HepG2 (cell line): ENCODE data around the gene ESYT3. TPM values are rescaled to one million over a fixed set of nuclear protein-coding genes. Genes with fewer than 3 reads are reported as not detected.
A peak's percentile ranks its signal among the peaks of the same experiment; 100 is the strongest.
"Not testable (repeated sequence)": the region's sequence is repeated elsewhere in the genome, so short reads cannot be mapped to it uniquely, and the experiment has no call there.

Experiments used
- ATAC-seq: fragments of 200-7000 bp; cut with Tn5 transposase; 3 replicates; pipeline ENCODE4 v1.9.1; 2020; ENCODE audit warnings: mild to moderate bottlenecking, moderate library complexity
- BruUV-seq: library from RNA; stranded (reverse); fragments of 400-500 nt; replicated peaks from 2 replicates; lab custom pipeline; 2021; lab: Mats Ljungman, UMichigan
- CTCF ChIA-PET: fragments of 300-600 bp; formaldehyde crosslinking; extraction: SDS; loops from one replicate; lab custom pipeline; 2021; ENCODE audit warnings: low total read pairs, inconsistent platforms, low intra/inter-chr PET ratio; lab: Yijun Ruan, JAX
- POLR2A ChIA-PET: fragments of 350-600 bp; sonication (Branson Sonifier 250); formaldehyde crosslinking; loops from one replicate; lab custom pipeline; 2020; ENCODE audit warnings: antibody characterized with exemption, inconsistent platforms; lab: Yijun Ruan, JAX
- DNase-seq: peaks from one replicate; pipeline ENCODE4 v3.0.0-alpha.2; 2015; ENCODE audit warnings: low spot score
- FAIRE-seq: peaks from 3 replicates; lab custom pipeline; 2011; peaks lifted over from hg19 to GRCh38; lab: Jason Lieb, UNC
- H2AFZ ChIP-seq: one replicate; pipeline ENCODE4 v1.6.1; 2011; ENCODE audit warnings: low read length, inconsistent platforms
- H3K27ac ChIP-seq: fragments of 300-600 bp; 3 replicates; pipeline ENCODE4 v1.8.0; 2011; ENCODE audit warnings: mixed run types, mild to moderate bottlenecking, mixed read lengths, low read length, inconsistent platforms; ENCODE audit not compliant: insufficient read depth; ENCODE audit errors: extremely low read length
- H3K27me3 ChIP-seq, 2 experiments: fragments of 200-600 bp in 1 of 2; 2 replicates in 1 of 2; 3 replicates in 1 of 2; pipeline versions ENCODE4 v1.6.0 to v1.8.0; 2011; ENCODE audit warnings: low read length in 2 of 2, mild to moderate bottlenecking in 2 of 2, moderate library complexity in 2 of 2, inconsistent platforms in 1 of 2; ENCODE audit not compliant: insufficient read depth in 2 of 2, control insufficient read depth in 1 of 2
- H3K36me3 ChIP-seq, 2 experiments: fragments of 200-600 bp in 1 of 2; replicated peaks in 1 of 2; 2 replicates in 1 of 2; 3 replicates in 1 of 2; pipeline versions ENCODE4 v1.5.1 to v1.8.0; 2011; ENCODE audit warnings: low read length in 2 of 2, inconsistent platforms in 1 of 2; ENCODE audit not compliant: insufficient read depth in 2 of 2, control insufficient read depth in 1 of 2
- H3K4me1 ChIP-seq: 2 replicates; pipeline ENCODE4 v1.5.1; 2012; ENCODE audit warnings: low read length, inconsistent platforms; ENCODE audit not compliant: insufficient read depth
- H3K4me2 ChIP-seq: 2 replicates; pipeline ENCODE4 v1.6.0; 2011; ENCODE audit warnings: low read depth, low read length, inconsistent platforms
- H3K4me3 ChIP-seq, 3 experiments: fragments of 200-600 bp in 1 of 3; sonication (generic), shearing (Covaris generic) in 1 of 3; replicated peaks in 1 of 3; 2 replicates each; pipeline ENCODE4 v1.5.1; 2011 to 2016; ENCODE audit warnings: low read length in 3 of 3, inconsistent platforms in 2 of 3, low read depth in 2 of 3, mild to moderate bottlenecking in 2 of 3, control low read depth in 1 of 3, mixed read lengths in 1 of 3; ENCODE audit not compliant: insufficient read depth in 1 of 3
- H3K79me2 ChIP-seq: one replicate; pipeline ENCODE4 v1.6.1; 2011; ENCODE audit warnings: low read length, inconsistent platforms; ENCODE audit not compliant: insufficient read depth
- H3K9ac ChIP-seq: 2 replicates; pipeline ENCODE4 v1.6.0; 2011; ENCODE audit warnings: mild to moderate bottlenecking, low read depth, low read length, inconsistent platforms; ENCODE audit not compliant: insufficient read depth
- H3K9me3 ChIP-seq: 2 replicates; pipeline ENCODE4 v1.5.1; 2012; ENCODE audit warnings: mild to moderate bottlenecking, low read length
- H4K20me1 ChIP-seq: 2 replicates; pipeline ENCODE4 v1.6.0; 2011; ENCODE audit warnings: inconsistent platforms, mild to moderate bottlenecking, low read length, moderate library complexity; ENCODE audit not compliant: insufficient read depth
- CEBPB ChIP-seq: IDR thresholded peaks from 2 replicates; pipeline ENCODE4 v1.6.1; 2011; ENCODE audit warnings: low read depth, low read length, improper control_type of control experiment, borderline replicate concordance
- DR1 ChIP-seq: sonication (generic); formaldehyde crosslinking; IDR thresholded peaks from 2 replicates; pipeline ENCODE4 v1.8.0; 2021; ENCODE audit warnings: mild to moderate bottlenecking, missing genetic modification reagents, inconsistent platforms
- MTF2 ChIP-seq: sonication (generic); formaldehyde crosslinking; IDR thresholded peaks from 2 replicates; pipeline ENCODE4 v1.5.0; 2020; ENCODE audit warnings: missing genetic modification reagents, borderline replicate concordance
- ONECUT2 ChIP-seq: sonication (generic); formaldehyde crosslinking; IDR thresholded peaks from 2 replicates; pipeline ENCODE4 v1.4.0; 2020; ENCODE audit warnings: missing genetic modification reagents
- RAD21 ChIP-seq: fragments of 450-650 bp; formaldehyde crosslinking; IDR thresholded peaks from 2 replicates; pipeline ENCODE4 v1.5.0; 2020; ENCODE audit warnings: mild to moderate bottlenecking
- SMC3 ChIP-seq: IDR thresholded peaks from 2 replicates; pipeline ENCODE4 v1.6.1; 2011; ENCODE audit warnings: low read length, improper control_type of control experiment
- STAG1 ChIP-seq: sonication (generic); formaldehyde crosslinking; IDR thresholded peaks from 2 replicates; pipeline ENCODE4 v1.4.0; 2020; ENCODE audit warnings: missing genetic modification reagents
- ZC3H4 ChIP-seq: sonication (generic); formaldehyde crosslinking; IDR thresholded peaks from 2 replicates; pipeline ENCODE4 v1.4.0; 2020; ENCODE audit warnings: missing genetic modification reagents, borderline replicate concordance
- ZNF333 ChIP-seq: sonication (generic); formaldehyde crosslinking; IDR thresholded peaks from 2 replicates; pipeline ENCODE4 v1.4.0; 2020; ENCODE audit warnings: mild to moderate bottlenecking, missing genetic modification reagents, borderline replicate concordance
- ZNF496 ChIP-seq: sonication (generic); formaldehyde crosslinking; IDR thresholded peaks from 2 replicates; pipeline ENCODE4 v1.8.1; 2023; ENCODE audit warnings: mild to moderate bottlenecking, moderate library complexity, missing genetic modification reagents; ENCODE audit not compliant: insufficient replicate concordance
- ZNF558 ChIP-seq: sonication (generic); formaldehyde crosslinking; IDR thresholded peaks from 2 replicates; pipeline ENCODE4 v1.9.0; 2022; ENCODE audit warnings: mild to moderate bottlenecking, missing genetic modification reagents, borderline replicate concordance
- ZNF792 ChIP-seq: IDR thresholded peaks from 2 replicates; pipeline ENCODE4 v1.6.1; 2016
- whole genome bisulfite sequencing: methylation state at CpG from one replicate; pipeline ENCODE4 v1.1.6; 2017; ENCODE audit warnings: low lambda C conversion rate; 5-methylcytosine and 5-hydroxymethylcytosine counted together
- in situ Hi-C: cut with HindIII; loops from 2 replicates; pipeline ENCODE4 v1.10.0; 2017; ENCODE audit warnings: low pct_unique_long_range_greater_than_20kb; ENCODE audit not compliant: extremely low pct_ligation_motif_present
- intact Hi-C: fragments of 100-400 bp; cut with micrococcal nuclease; formaldehyde crosslinking; loops from one replicate; pipeline ENCODE4 v1.10.0; 2022; ENCODE audit not compliant: unreplicated experiment
- polyA plus RNA-seq, 8 experiments: library from polyadenylated mRNA; depleted of rRNA in 3 of 8; stranded (reverse) in 7 of 8; unstranded in 1 of 8; fragments of >200 nt; fragmentation: Illumina TruSeq in 4 of 8; extraction: Trizol in 4 of 8; gene quantifications; 2 replicates each; pipeline versions ENCODE4 v1.2.1 to v1.2.3, GENCODE V29; 2011 to 2016; ENCODE audit warnings: low read depth in 4 of 8, missing spikeins in 1 of 8, mixed read lengths in 1 of 8; ENCODE audit not compliant: insufficient read depth in 1 of 8
- total RNA-seq, 5 experiments: library from RNA; depleted of rRNA; stranded (reverse); fragments of >200 nt; fragmentation: Illumina TruSeq; extraction: Trizol; gene quantifications; 2 replicates each; pipeline ENCODE4 v1.2.3, GENCODE V29; 2016; ENCODE audit warnings: low read depth in 1 of 5
- TF ChIP-seq, protein P1 (sequence below): sonication (generic); formaldehyde crosslinking; IDR thresholded peaks from 2 replicates; pipeline ENCODE4 v1.5.0; 2020; ENCODE audit warnings: mild to moderate bottlenecking, missing genetic modification reagents, moderate library complexity
- TF ChIP-seq, protein P2 (sequence below): sonication (generic); formaldehyde crosslinking; IDR thresholded peaks from 2 replicates; pipeline ENCODE4 v1.4.0; 2020; ENCODE audit warnings: missing genetic modification reagents

The ESYT3 gene
- total and polyA plus RNA-seq, 2 of the 13 experiments (the other 11 are each of a cell fraction or from before 2014, with no cell fraction given) = 1.5 to 4.1 TPM

DNA sequence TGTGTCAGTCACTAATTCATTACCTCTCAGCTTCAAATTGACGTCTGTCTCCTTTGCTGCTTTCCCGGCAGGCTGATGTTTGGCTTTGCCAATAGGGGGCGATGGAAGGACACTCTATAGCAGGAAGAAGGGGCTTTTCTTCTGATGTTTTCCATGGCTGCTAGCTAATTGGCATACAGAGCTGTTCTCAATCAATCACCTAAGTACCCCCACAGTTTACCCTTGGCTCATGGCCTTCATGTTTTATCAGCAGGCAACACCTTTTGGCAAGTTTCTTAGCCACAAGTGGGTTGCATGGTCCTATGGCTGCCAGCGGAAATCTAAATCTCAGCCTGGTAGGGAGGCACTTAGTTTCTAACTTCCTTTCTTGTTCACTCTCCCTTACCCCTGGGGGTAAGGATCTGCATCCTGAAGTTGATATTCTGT, 45.0 kb downstream of the ESYT3 start:
- peak; percentile 76 for FAIRE-seq
- WGBS = 35% methylated on average over 3 of the region's 4 CpGs

DNA sequence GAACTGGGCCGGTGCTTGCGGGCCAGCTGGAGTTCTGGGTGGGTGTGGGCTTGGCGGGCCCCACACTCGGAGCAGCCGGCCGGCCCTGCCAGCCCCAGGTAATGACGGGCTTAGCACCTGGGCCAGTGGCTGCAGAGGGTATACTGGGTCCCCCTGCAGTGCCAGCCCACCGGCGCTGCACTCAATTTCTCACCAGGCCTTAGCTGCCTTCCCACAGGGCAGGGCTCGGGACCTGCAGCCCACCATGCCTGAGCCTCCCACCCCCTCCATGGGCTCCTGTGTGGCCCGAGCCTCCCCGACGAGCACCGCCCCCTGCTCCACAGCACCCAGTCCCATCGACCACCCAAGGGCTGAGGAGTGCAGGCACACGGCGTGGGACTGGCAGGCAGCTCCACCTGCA, 50.3 kb downstream of the ESYT3 start:
- BruUV-seq = not testable (repeated sequence)

More for the DNA sequence above, 45.0 kb downstream of the ESYT3 start:
- TF ChIP-seq ZNF558 (CRISPR knock-in tag) (no peak), ZNF333 (CRISPR knock-in tag) (no peak), CEBPB (no peak), MTF2 (no peak), ONECUT2 (CRISPR knock-in tag) (no peak), RAD21 (CRISPR knock-in tag) (peak; percentile 61), DR1 (CRISPR knock-in tag) (no peak), ZNF792 (CRISPR knock-in tag) (no peak), STAG1 (CRISPR knock-in tag) (peak; percentile 87), SMC3 (peak; percentile 53; the same call in 1 of the 2 replicates), ZNF496 (no peak), ZC3H4 (CRISPR knock-in tag) (no peak)
- TF ChIP-seq, protein P1, sequence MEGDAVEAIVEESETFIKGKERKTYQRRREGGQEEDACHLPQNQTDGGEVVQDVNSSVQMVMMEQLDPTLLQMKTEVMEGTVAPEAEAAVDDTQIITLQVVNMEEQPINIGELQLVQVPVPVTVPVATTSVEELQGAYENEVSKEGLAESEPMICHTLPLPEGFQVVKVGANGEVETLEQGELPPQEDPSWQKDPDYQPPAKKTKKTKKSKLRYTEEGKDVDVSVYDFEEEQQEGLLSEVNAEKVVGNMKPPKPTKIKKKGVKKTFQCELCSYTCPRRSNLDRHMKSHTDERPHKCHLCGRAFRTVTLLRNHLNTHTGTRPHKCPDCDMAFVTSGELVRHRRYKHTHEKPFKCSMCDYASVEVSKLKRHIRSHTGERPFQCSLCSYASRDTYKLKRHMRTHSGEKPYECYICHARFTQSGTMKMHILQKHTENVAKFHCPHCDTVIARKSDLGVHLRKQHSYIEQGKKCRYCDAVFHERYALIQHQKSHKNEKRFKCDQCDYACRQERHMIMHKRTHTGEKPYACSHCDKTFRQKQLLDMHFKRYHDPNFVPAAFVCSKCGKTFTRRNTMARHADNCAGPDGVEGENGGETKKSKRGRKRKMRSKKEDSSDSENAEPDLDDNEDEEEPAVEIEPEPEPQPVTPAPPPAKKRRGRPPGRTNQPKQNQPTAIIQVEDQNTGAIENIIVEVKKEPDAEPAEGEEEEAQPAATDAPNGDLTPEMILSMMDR (CRISPR knock-in tag) = peak; percentile 84
- TF ChIP-seq, protein P2, sequence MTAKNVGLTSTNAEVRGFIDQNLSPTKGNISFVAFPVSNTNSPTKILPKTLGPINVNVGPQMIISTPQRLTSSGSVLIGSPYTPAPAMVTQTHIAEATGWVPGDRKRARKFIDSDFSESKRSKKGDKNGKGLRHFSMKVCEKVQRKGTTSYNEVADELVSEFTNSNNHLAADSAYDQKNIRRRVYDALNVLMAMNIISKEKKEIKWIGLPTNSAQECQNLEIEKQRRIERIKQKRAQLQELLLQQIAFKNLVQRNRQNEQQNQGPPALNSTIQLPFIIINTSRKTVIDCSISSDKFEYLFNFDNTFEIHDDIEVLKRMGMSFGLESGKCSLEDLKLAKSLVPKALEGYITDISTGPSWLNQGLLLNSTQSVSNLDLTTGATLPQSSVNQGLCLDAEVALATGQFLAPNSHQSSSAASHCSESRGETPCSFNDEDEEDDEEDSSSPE (CRISPR knock-in tag) = no peak
- Histone ChIP-seq H3K36me3 (no peaks in the 10 kb centered on the region), H3K9me3 (no peaks in the 10 kb centered on the region), H3K4me1 (no peaks in the 10 kb centered on the region), H3K27ac (no peak overlapping the region), H3K4me2 (no peak overlapping the region), H2AFZ (no peak overlapping the region), H3K4me3 (no peak overlapping the region), H4K20me1 (no peaks in the 10 kb centered on the region), H3K9ac (no peak overlapping the region), H3K79me2 (no peaks in the 10 kb centered on the region), H3K27me3 (no peaks in the 10 kb centered on the region)
- intact Hi-C loops (loop anchor here (1.0 to 2.0 kb wide), 2 partner anchors 115 to 444 kb away; partner anchors contain the start of gene CEP70), in situ Hi-C loops (no loop called here)
- POLR2A ChIA-PET = interaction anchor here (0.6 to 1.0 kb wide), 2 partner anchors 115 to 384 kb away, joined by 3 to 5 read pairs; partner anchors contain the start of gene CEP70
- ATAC-seq = peak; percentile 78
- peak; percentile 50 for DNase-seq
- CTCF ChIA-PET = interaction anchor here (1.1 to 1.4 kb wide), 4 partner anchors 62 to 444 kb away, joined by 4 to 5 read pairs (median 5); no protein-coding TSS in a partner anchor
- no TSS peak for BruUV-seq

More for the DNA sequence above, 50.3 kb downstream of the ESYT3 start:
- H3K27ac ChIP-seq, H3K4me2 ChIP-seq, ATAC-seq, H2AFZ ChIP-seq, H3K4me1 ChIP-seq, H4K20me1 ChIP-seq, DNase-seq, POLR2A ChIA-PET, H3K27me3 ChIP-seq, FAIRE-seq, H3K4me3 ChIP-seq, H3K36me3 ChIP-seq, H3K79me2 ChIP-seq, CTCF ChIA-PET, intact Hi-C loops, H3K9ac ChIP-seq: not testable (repeated sequence)
- peaks cover 20% of the 10 kb centered on the region; the same call in 1 of the 2 replicates for H3K9me3 ChIP-seq
- no CpG with 5 or more reads among the region's 17 CpGs for WGBS
- in situ Hi-C loops = loop anchor here (5.0 kb wide), 1 partner anchor 433 kb away; no protein-coding TSS in a partner anchor
